Measurements from ENCODE around the gene SNU13.
"Not testable (repeated sequence)": the region's sequence is repeated elsewhere in the genome, so short reads cannot be mapped to it uniquely, and the experiment has no call there.

DNA sequence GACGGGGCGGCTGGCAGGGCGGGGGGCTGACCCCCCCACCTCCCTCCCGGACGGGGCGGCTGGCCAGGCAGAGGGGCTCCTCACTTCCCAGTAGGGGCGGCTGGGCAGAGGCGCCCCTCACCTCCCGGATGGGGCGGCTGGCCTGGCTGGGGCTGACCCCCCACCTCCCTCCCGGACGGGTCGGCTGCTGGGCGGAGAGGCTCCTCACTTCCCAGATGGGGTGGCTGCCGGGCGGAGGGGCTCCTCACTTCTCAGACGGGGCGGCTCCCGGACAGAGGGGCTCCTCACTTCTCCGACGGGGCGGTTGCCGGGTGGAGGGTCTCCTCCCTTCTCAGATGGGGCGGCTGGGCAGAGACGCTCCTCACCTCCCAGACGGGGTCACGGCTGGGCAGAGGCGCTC, 57.6 kb downstream of the SNU13 start:
- not testable (repeated sequence) for TF ChIP-seq RAD21 (IDR thresholded peaks at IDR 0.05; ENCODE audit: low read length); SMC3 (IDR thresholded peaks at IDR 0.05; ENCODE audit: low read depth, low read length); POLR2A (IDR thresholded peaks at IDR 0.05; ENCODE audit: low read depth, low read length); RFX5 (IDR thresholded peaks at IDR 0.05; ENCODE audit: low read depth, low read length); CTCF (conservative IDR thresholded peaks at IDR 0.05; ENCODE audit: low read depth, low read length)
- TF ChIP-seq, protein P1, sequence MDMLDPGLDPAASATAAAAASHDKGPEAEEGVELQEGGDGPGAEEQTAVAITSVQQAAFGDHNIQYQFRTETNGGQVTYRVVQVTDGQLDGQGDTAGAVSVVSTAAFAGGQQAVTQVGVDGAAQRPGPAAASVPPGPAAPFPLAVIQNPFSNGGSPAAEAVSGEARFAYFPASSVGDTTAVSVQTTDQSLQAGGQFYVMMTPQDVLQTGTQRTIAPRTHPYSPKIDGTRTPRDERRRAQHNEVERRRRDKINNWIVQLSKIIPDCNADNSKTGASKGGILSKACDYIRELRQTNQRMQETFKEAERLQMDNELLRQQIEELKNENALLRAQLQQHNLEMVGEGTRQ (IDR thresholded peaks at IDR 0.05; ENCODE audit: low read depth, low read length), result not testable (repeated sequence)

All from IMR-90 (cell line).